Fibroblast of the aortic adventitia (primary cell): ENCODE measurements around the gene PDZD11. TPM values are rescaled to one million over a fixed set of nuclear protein-coding genes. Genes with fewer than 3 reads are reported as not detected.
A peak's percentile ranks its signal among the peaks of the same experiment; 100 is the strongest.
"Not testable (repeated sequence)": the region's sequence is repeated elsewhere in the genome, so short reads cannot be mapped to it uniquely, and the experiment has no call there.

Experiments used
- DNase-seq: peaks from one replicate; pipeline ENCODE4 v3.0.0-alpha.2; 2010; ENCODE audit warnings: low read depth
- H3K4me3 ChIP-seq: 2 replicates; pipeline ENCODE4 v1.5.1; 2011; ENCODE audit warnings: low read depth, mild to moderate bottlenecking, control low read depth, low read length, moderate library complexity
- CTCF ChIP-seq: IDR thresholded peaks from 2 replicates; pipeline ENCODE4 v1.5.1; 2011; ENCODE audit warnings: mild to moderate bottlenecking, low read length, control low read depth, inconsistent platforms; ENCODE audit not compliant: insufficient read depth
- total RNA-seq: library from RNA; depleted of rRNA; stranded (reverse); fragments of >200 nt; gene quantifications from 2 replicates; pipeline ENCODE4 v1.2.3, GENCODE V29; 2012; ENCODE audit warnings: low replicate concordance

PDZD11 gene
- total RNA-seq, 1 donor: 68.0 TPM

GRCh38 chrX:70280573-70280972, 9.2 kb downstream of the PDZD11 start:
- TF ChIP-seq CTCF: no peak
- H3K4me3 ChIP-seq: no peak overlapping the region
- no peak for DNase-seq

- no peak for DNase-seq
- no peak for TF ChIP-seq CTCF
- no peak overlapping the region for H3K4me3 ChIP-seq
Measured at GRCh38 chrX:70279081-70279480, 10.6 kb downstream of the PDZD11 start.

- not testable (repeated sequence) for DNase-seq, H3K4me3 ChIP-seq
Measured at GRCh38 chrX:70274029-70274428, 15.7 kb downstream of the PDZD11 start.

- DNase-seq: no peak
- no peak for TF ChIP-seq CTCF
- no peak within 1 kb of the TSS for H3K4me3 ChIP-seq
Measured at GRCh38 chrX:70268034-70268433, 21.7 kb downstream of the PDZD11 start, which contains the start of gene ARR3. ARR3 (plus strand) TSS chrX:70268334; CDS start chrX:70269386, 1,052 bp downstream.

- TF ChIP-seq CTCF: no peak
Measured at GRCh38 chrX:70264784-70265183, 24.9 kb downstream of the PDZD11 start.

GRCh38 chrX:70262952-70263567, 26.7 kb downstream of the PDZD11 start:
- peak; percentile 69 for TF ChIP-seq CTCF
- no peak overlapping the region for H3K4me3 ChIP-seq
- peak; percentile 40 for DNase-seq

More at GRCh38 chrX:70264784-70265183, 24.9 kb downstream of the PDZD11 start:
- H3K4me3 ChIP-seq: no peak overlapping the region
- DNase-seq: no peak

- TF ChIP-seq CTCF: no peak
- no peak within 1 kb of the TSS for H3K4me3 ChIP-seq
- no peak for DNase-seq
Measured at GRCh38 chrX:70260104-70260503, 29.6 kb downstream of the PDZD11 start, which contains the start of gene P2RY4. P2RY4 (minus strand) TSS chrX:70260204; CDS start chrX:70259624, 580 bp downstream.
